ENCODE data around the gene AK9.

AK9 gene

GRCh38 chr6:109498052-109498451 is 192.9 kb downstream of the AK9 start:
- Histone ChIP-seq H3K36me3 (ENCODE audit: control insufficient read depth, insufficient read depth, low read length) (no peaks in the 10 kb centered on the region), H3K27ac (ENCODE audit: low read depth, low read length) (no peak overlapping the region), H3K9ac (ENCODE audit: low read length) (no peak overlapping the region), H3K9me3 (ENCODE audit: control insufficient read depth, insufficient read depth, low read depth, low read length) (no peaks in the 10 kb centered on the region), H3K27me3 (ENCODE audit: control insufficient read depth, insufficient read depth, low read length) (no peaks in the 10 kb centered on the region), H3K4me3 (ENCODE audit: low read depth, low read length) (no peak overlapping the region), H3K4me1 (ENCODE audit: control insufficient read depth, insufficient read depth, low read length) (peaks cover 8% of the 10 kb centered on the region)

GRCh38 chr6:109496036-109496772 is 194.8 kb downstream of the AK9 start:
- no peak overlapping the region for H3K27ac ChIP-seq (ENCODE audit: low read depth, low read length)
- H3K9ac ChIP-seq (ENCODE audit: low read length) = no peak overlapping the region
- H3K9me3 ChIP-seq (ENCODE audit: control insufficient read depth, insufficient read depth, low read depth, low read length) = no peaks in the 10 kb centered on the region
- H3K36me3 ChIP-seq (ENCODE audit: control insufficient read depth, insufficient read depth, low read length) = no peaks in the 10 kb centered on the region
- H3K4me1 ChIP-seq (ENCODE audit: control insufficient read depth, insufficient read depth, low read length) = peaks cover 17% of the 10 kb centered on the region
- H3K4me3 ChIP-seq (ENCODE audit: low read depth, low read length) = no peak overlapping the region
- no peaks in the 10 kb centered on the region for H3K27me3 ChIP-seq (ENCODE audit: control insufficient read depth, insufficient read depth, low read length)

GRCh38 chr6:109493865-109494264 is 197.1 kb downstream of the AK9 start:
- Histone ChIP-seq H3K4me3 (ENCODE audit: low read depth, low read length) (no peak overlapping the region), H3K27me3 (ENCODE audit: control insufficient read depth, insufficient read depth, low read length) (no peaks in the 10 kb centered on the region), H3K27ac (ENCODE audit: low read depth, low read length) (no peak overlapping the region), H3K4me1 (ENCODE audit: control insufficient read depth, insufficient read depth, low read length) (peaks cover 27% of the 10 kb centered on the region), H3K9me3 (ENCODE audit: control insufficient read depth, insufficient read depth, low read depth, low read length) (no peaks in the 10 kb centered on the region), H3K9ac (ENCODE audit: low read length) (no peak overlapping the region), H3K36me3 (ENCODE audit: control insufficient read depth, insufficient read depth, low read length) (no peaks in the 10 kb centered on the region)

GRCh38 chr6:109491207-109491938 is 199.6 kb downstream of the AK9 start:
- Histone ChIP-seq H3K9ac (ENCODE audit: low read length) (no peak overlapping the region), H3K27ac (ENCODE audit: low read depth, low read length) (no peak overlapping the region), H3K4me3 (ENCODE audit: low read depth, low read length) (0 out of 2 replicates have a peak overlapping the region, but pooled peaks have one; percentile 2), H3K36me3 (ENCODE audit: control insufficient read depth, insufficient read depth, low read length) (no peaks in the 10 kb centered on the region), H3K9me3 (ENCODE audit: control insufficient read depth, insufficient read depth, low read depth, low read length) (no peaks in the 10 kb centered on the region), H3K27me3 (ENCODE audit: control insufficient read depth, insufficient read depth, low read length) (no peaks in the 10 kb centered on the region), H3K4me1 (ENCODE audit: control insufficient read depth, insufficient read depth, low read length) (peaks cover 27% of the 10 kb centered on the region)

- H3K9ac ChIP-seq (ENCODE audit: low read length) = no peak overlapping the region
- H3K9me3 ChIP-seq (ENCODE audit: control insufficient read depth, insufficient read depth, low read depth, low read length) = no peaks in the 10 kb centered on the region
- no peaks in the 10 kb centered on the region for H3K36me3 ChIP-seq (ENCODE audit: control insufficient read depth, insufficient read depth, low read length)
- H3K4me1 ChIP-seq (ENCODE audit: control insufficient read depth, insufficient read depth, low read length) = peaks cover 27% of the 10 kb centered on the region
- no peaks in the 10 kb centered on the region for H3K27me3 ChIP-seq (ENCODE audit: control insufficient read depth, insufficient read depth, low read length)
- H3K27ac ChIP-seq (ENCODE audit: low read depth, low read length) = no peak overlapping the region
- no peak overlapping the region for H3K4me3 ChIP-seq (ENCODE audit: low read depth, low read length)
These were observed 200.3 kb downstream of the AK9 start for GRCh38 chr6:109490713-109491112.

GRCh38 chr6:109488001-109488400 is 203.0 kb downstream of the AK9 start:
- Histone ChIP-seq H3K9me3 (ENCODE audit: control insufficient read depth, insufficient read depth, low read depth, low read length) (no peaks in the 10 kb centered on the region), H3K27ac (ENCODE audit: low read depth, low read length) (no peak overlapping the region), H3K4me3 (ENCODE audit: low read depth, low read length) (no peak overlapping the region), H3K27me3 (ENCODE audit: control insufficient read depth, insufficient read depth, low read length) (peaks cover 9% of the 10 kb centered on the region; the same call in 1 of the 2 replicates), H3K9ac (ENCODE audit: low read length) (no peak overlapping the region), H3K4me1 (ENCODE audit: control insufficient read depth, insufficient read depth, low read length) (peaks cover 19% of the 10 kb centered on the region), H3K36me3 (ENCODE audit: control insufficient read depth, insufficient read depth, low read length) (no peaks in the 10 kb centered on the region)

GRCh38 chr6:109486068-109486467 is 204.9 kb downstream of the AK9 start:
- peaks cover 9% of the 10 kb centered on the region; the same call in 1 of the 2 replicates for H3K27me3 ChIP-seq (ENCODE audit: control insufficient read depth, insufficient read depth, low read length)
- no peak overlapping the region for H3K9ac ChIP-seq (ENCODE audit: low read length)
- H3K36me3 ChIP-seq (ENCODE audit: control insufficient read depth, insufficient read depth, low read length) = peaks cover 10% of the 10 kb centered on the region
- H3K9me3 ChIP-seq (ENCODE audit: control insufficient read depth, insufficient read depth, low read depth, low read length) = no peaks in the 10 kb centered on the region
- H3K4me3 ChIP-seq (ENCODE audit: low read depth, low read length) = no peak overlapping the region
- H3K27ac ChIP-seq (ENCODE audit: low read depth, low read length) = no peak overlapping the region
- H3K4me1 ChIP-seq (ENCODE audit: control insufficient read depth, insufficient read depth, low read length) = peaks cover 19% of the 10 kb centered on the region

GRCh38 chr6:109485266-109485935 is 205.6 kb downstream of the AK9 start:
- Histone ChIP-seq H3K27ac (ENCODE audit: low read depth, low read length) (no peak overlapping the region), H3K9ac (ENCODE audit: low read length) (no peak overlapping the region), H3K27me3 (ENCODE audit: control insufficient read depth, insufficient read depth, low read length) (peaks cover 9% of the 10 kb centered on the region; the same call in 1 of the 2 replicates)

GRCh38 chr6:109484122-109484521 is 206.9 kb downstream of the AK9 start:
- Histone ChIP-seq H3K27me3 (ENCODE audit: control insufficient read depth, insufficient read depth, low read length) (peaks cover 9% of the 10 kb centered on the region; the same call in 1 of the 2 replicates), H3K4me3 (ENCODE audit: low read depth, low read length) (peak overlapping the region; percentile 75)

More at GRCh38 chr6:109485266-109485935, 205.6 kb downstream of the AK9 start:
- H3K4me1 ChIP-seq (ENCODE audit: control insufficient read depth, insufficient read depth, low read length) = peaks cover 19% of the 10 kb centered on the region
- H3K4me3 ChIP-seq (ENCODE audit: low read depth, low read length) = no peak overlapping the region
- H3K36me3 ChIP-seq (ENCODE audit: control insufficient read depth, insufficient read depth, low read length) = peaks cover 17% of the 10 kb centered on the region
- H3K9me3 ChIP-seq (ENCODE audit: control insufficient read depth, insufficient read depth, low read depth, low read length) = no peaks in the 10 kb centered on the region

GRCh38 chr6:109483735-109484057 is 207.3 kb downstream of the AK9 start:
- Histone ChIP-seq H3K4me3 (ENCODE audit: low read depth, low read length) (peak overlapping the region; percentile 75), H3K27ac (ENCODE audit: low read depth, low read length) (no peak overlapping the region), H3K9me3 (ENCODE audit: control insufficient read depth, insufficient read depth, low read depth, low read length) (no peaks in the 10 kb centered on the region), H3K4me1 (ENCODE audit: control insufficient read depth, insufficient read depth, low read length) (peaks cover 23% of the 10 kb centered on the region), H3K9ac (ENCODE audit: low read length) (no peak overlapping the region), H3K36me3 (ENCODE audit: control insufficient read depth, insufficient read depth, low read length) (peaks cover 23% of the 10 kb centered on the region), H3K27me3 (ENCODE audit: control insufficient read depth, insufficient read depth, low read length) (peaks cover 9% of the 10 kb centered on the region; the same call in 1 of the 2 replicates)

More at GRCh38 chr6:109484122-109484521, 206.9 kb downstream of the AK9 start:
- Histone ChIP-seq H3K27ac (ENCODE audit: low read depth, low read length) (no peak overlapping the region), H3K9me3 (ENCODE audit: control insufficient read depth, insufficient read depth, low read depth, low read length) (no peaks in the 10 kb centered on the region), H3K4me1 (ENCODE audit: control insufficient read depth, insufficient read depth, low read length) (peaks cover 21% of the 10 kb centered on the region), H3K36me3 (ENCODE audit: control insufficient read depth, insufficient read depth, low read length) (peaks cover 23% of the 10 kb centered on the region), H3K9ac (ENCODE audit: low read length) (no peak overlapping the region)
